ENCODE measurements around the gene GSS.

- no peak for TF ChIP-seq NFRKB (IDR thresholded peaks at IDR 0.05)
- no peak for TF ChIP-seq ARNT (IDR thresholded peaks at IDR 0.05)
- no peak for TF ChIP-seq SUZ12 (IDR thresholded peaks at IDR 0.05)
- TF ChIP-seq BHLHE40 (IDR thresholded peaks at IDR 0.05; ENCODE audit: borderline replicate concordance) = no peak
- no peak for TF ChIP-seq LEF1 (IDR thresholded peaks at IDR 0.05; ENCODE audit: borderline replicate concordance)
- no peak for TF ChIP-seq SP1 (IDR thresholded peaks at IDR 0.05)
- TF ChIP-seq FOXK2 (IDR thresholded peaks at IDR 0.05) = no peak
- TF ChIP-seq ELF4 (IDR thresholded peaks at IDR 0.05) = no peak
- TF ChIP-seq TARDBP (IDR thresholded peaks at IDR 0.05) = no peak
- no peak for TF ChIP-seq HDGF (IDR thresholded peaks at IDR 0.05; ENCODE audit: borderline replicate concordance)
- no peak for TF ChIP-seq FOXA1 (IDR thresholded peaks at IDR 0.05)
- TF ChIP-seq PKNOX1 (IDR thresholded peaks at IDR 0.05) = no peak
- TF ChIP-seq FOXM1 (IDR thresholded peaks at IDR 0.05; ENCODE audit: borderline replicate concordance) = no peak
- no peak for TF ChIP-seq L3MBTL2 (conservative IDR thresholded peaks at IDR 0.05)
Observed at GRCh38 chr20:34938466-34939163, 17.0 kb downstream of the GSS start.
